Measurements from ENCODE around the gene HFE.
"Not testable (repeated sequence)": the region's sequence is repeated elsewhere in the genome, so short reads cannot be mapped to it uniquely, and the experiment has no call there.

Gene HFE

GRCh38 chr6:26068036-26068435 lies 19.2 kb upstream of the HFE start:
- no peak overlapping the region for H3K4me3 ChIP-seq (ENCODE audit: low read depth, low read length)
- TF ChIP-seq CTCF (IDR thresholded peaks at IDR 0.05; ENCODE audit: borderline replicate concordance, insufficient read depth, low read depth, low read length), result no peak

GRCh38 chr6:26071135-26071534 lies 16.1 kb upstream of the HFE start:
- H3K4me3 ChIP-seq (ENCODE audit: low read depth, low read length), result no peak overlapping the region
- TF ChIP-seq CTCF (IDR thresholded peaks at IDR 0.05; ENCODE audit: borderline replicate concordance, insufficient read depth, low read depth, low read length), result no peak

- no peak for TF ChIP-seq CTCF (IDR thresholded peaks at IDR 0.05; ENCODE audit: borderline replicate concordance, insufficient read depth, low read depth, low read length)
- H3K4me3 ChIP-seq (ENCODE audit: low read depth, low read length), result no peak overlapping the region
Measured at GRCh38 chr6:26075063-26075717, 12.0 kb upstream of the HFE start.

- H3K4me3 ChIP-seq (ENCODE audit: low read depth, low read length), result not testable (repeated sequence)
Measured at GRCh38 chr6:26078066-26078465, 9.2 kb upstream of the HFE start.

- not testable (repeated sequence) for H3K4me3 ChIP-seq (ENCODE audit: low read depth, low read length)
Measured at GRCh38 chr6:26081096-26081495, 6.1 kb upstream of the HFE start.

GRCh38 chr6:26086211-26086610 lies 1.0 kb upstream of the HFE start:
- no peak for TF ChIP-seq CTCF (IDR thresholded peaks at IDR 0.05; ENCODE audit: borderline replicate concordance, insufficient read depth, low read depth, low read length)
- H3K4me3 ChIP-seq (ENCODE audit: low read depth, low read length), result no peak overlapping the region

- no peak overlapping the region for H3K4me3 ChIP-seq (ENCODE audit: low read depth, low read length)
- no peak for TF ChIP-seq CTCF (IDR thresholded peaks at IDR 0.05; ENCODE audit: borderline replicate concordance, insufficient read depth, low read depth, low read length)
Measured at GRCh38 chr6:26088344-26088743, 1.1 kb downstream of the HFE start.

GRCh38 chr6:26089272-26089671 lies 2.0 kb downstream of the HFE start:
- TF ChIP-seq CTCF (IDR thresholded peaks at IDR 0.05; ENCODE audit: borderline replicate concordance, insufficient read depth, low read depth, low read length), result no peak

More at GRCh38 chr6:26089272-26089671, 2.0 kb downstream of the HFE start:
- no peak overlapping the region for H3K4me3 ChIP-seq (ENCODE audit: low read depth, low read length)

Data from GM12875 (cell line).